Ovary (tissue), 9 donors: ENCODE data around the gene DYNC1H1. TPM values are rescaled to one million over a fixed set of nuclear protein-coding genes. Genes with fewer than 3 reads are reported as not detected.

ENCODE experiments used
- DNase-seq, 5 donors: peaks; one replicate each; pipeline ENCODE4 v3.0.0-alpha.2; 2019 to 2020
- H3K27ac ChIP-seq, 2 donors: fragments of 200-600 bp; one replicate each; pipeline versions ENCODE4 v1.5.1 to v1.8.0; 2019 to 2022
- H3K27me3 ChIP-seq: fragments of 200-600 bp; one replicate; pipeline ENCODE4 v1.8.0; 2022
- H3K36me3 ChIP-seq: fragments of 200-600 bp; sonication (generic); one replicate; pipeline ENCODE4 v1.5.1; 2019
- H3K4me1 ChIP-seq: one replicate; pipeline ENCODE4 v1.8.1; 2013; ENCODE audit warnings: mild to moderate bottlenecking, moderate library complexity; ENCODE audit not compliant: insufficient read depth
- H3K4me3 ChIP-seq: fragments of 200-600 bp; sonication (generic); one replicate; pipeline ENCODE4 v1.5.1; 2017
- H3K9me3 ChIP-seq, 2 donors: fragments of 200-600 bp in 1 of 2; sonication (generic) in 1 of 2; one replicate each; pipeline versions ENCODE4 v1.5.1 to v1.8.1; 2013 to 2019; ENCODE audit warnings: mild to moderate bottlenecking in 1 of 2, moderate library complexity in 1 of 2
- EP300 ChIP-seq: sonication (generic); formaldehyde crosslinking; IDR thresholded peaks from one replicate; pipeline ENCODE4 v1.6.1; 2017; ENCODE audit warnings: antibody characterized with exemption
- POLR2A ChIP-seq: fragments of 450-650 bp; IDR thresholded peaks from one replicate; pipeline ENCODE4 v1.6.1; 2017; ENCODE audit warnings: antibody characterized with exemption, mild to moderate bottlenecking, moderate library complexity
- WGBS, 3 donors: extraction: QIAGEN DNeasy Blood & Tissue Kit in 1 of 3; methylation state at CpG; one replicate each; pipeline versions ENCODE4 v1.1.5 to v1.1.7; 2013 to 2017; 5-methylcytosine and 5-hydroxymethylcytosine counted together
- intact Hi-C, 4 donors: fragments of 100-400 bp; cut with DNase I; formaldehyde crosslinking; loops; one replicate each; pipeline versions ENCODE4 v1.11.0 to v1.15.1; 2022 to 2023
- polyA plus RNA-seq, 2 donors: library from polyadenylated mRNA; stranded (reverse); fragments of 200-250 nt in 1 of 2; fragments of 350-450 nt in 1 of 2; fragmentation: Illumina TruSeq in 1 of 2; extraction: RNeasy Lipid Tissue Mini Kit (QIAGEN cat#74804) in 1 of 2; gene quantifications; one replicate each; pipeline ENCODE4 v1.2.3, GENCODE V29; 2013 to 2014
- total RNA-seq, 7 donors: library from RNA; depleted of rRNA in 2 of 7; stranded (reverse); fragments of >200 nt in 2 of 7; fragmentation: NEBNext Ultra II Directional in 3 of 7; extraction: Animal tissue kit (Norgen Biotek cat#: 25700) in 3 of 7; gene quantifications; one replicate each; pipeline versions ENCODE4 v1.1.0 to v1.2.4, GENCODE V29; 2016 to 2023
- TF ChIP-seq, protein P1 (sequence below), 3 donors: fragments of 450-650 bp in 2 of 3; fragments of 200-600 bp in 1 of 3; IDR thresholded peaks; one replicate each; pipeline versions ENCODE4 v1.5.1 to v1.8.0; 2016 to 2022; ENCODE audit warnings: antibody characterized with exemption in 3 of 3, mild to moderate bottlenecking in 1 of 3
- donor health status: DM: no; HTN: no; CAD: no; lungs with moderate emphysema.
- donor health status: DM: no; HTN: no; CAD: no.
- donor health status: Bipolar disorder and iron deficiency.
- donor health status: DM: yes; HTN: yes; CAD: no.
- donor health status: DM: no; HTN: no; CAD: no.
- donor health status: DM: yes; HTN: yes; CAD: no.

Gene DYNC1H1
- total and polyA plus RNA-seq, 9 donors, result 130 to 373 (median 246) TPM

DNA sequence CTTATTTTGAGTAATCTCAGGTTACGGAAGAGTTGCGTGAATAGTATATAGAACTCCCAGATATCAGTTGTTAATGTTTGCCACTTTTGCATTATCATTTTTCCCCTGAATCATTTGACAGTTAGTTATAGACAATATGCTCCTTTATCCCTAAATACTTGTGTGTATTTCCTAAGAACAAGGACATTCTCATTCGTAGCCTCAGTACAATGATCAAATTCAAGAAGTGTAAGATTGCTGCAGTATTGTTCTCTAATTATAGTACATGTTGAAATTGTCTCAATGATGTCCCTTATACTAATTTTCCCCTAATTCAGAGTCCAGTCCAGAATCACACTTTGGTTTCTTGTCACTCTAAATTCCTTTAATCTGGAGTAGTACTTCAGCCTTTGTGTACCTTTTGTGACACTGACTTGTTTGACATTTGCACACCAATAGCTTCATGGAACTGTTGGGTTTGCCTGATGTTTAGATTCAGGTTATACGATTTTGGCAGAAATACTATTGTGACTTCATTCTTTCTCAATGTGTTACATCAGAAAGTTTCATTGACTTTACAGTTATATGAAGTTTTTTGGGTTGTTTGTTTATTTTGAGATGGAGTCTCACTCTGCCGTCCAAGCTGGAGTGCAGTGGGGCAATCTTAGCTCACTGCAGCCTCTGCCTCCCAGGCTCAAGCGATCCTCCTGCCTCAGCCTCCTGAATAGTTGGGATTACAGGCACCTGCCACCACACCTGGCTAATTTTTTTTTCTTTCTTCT is 13.1 kb downstream of the DYNC1H1 start:
- H3K27me3 ChIP-seq, result no peaks in the 10 kb centered on the region
- H3K4me3 ChIP-seq, result no peak overlapping the region
- intact Hi-C loops, result no loop called here
- DNase-seq, result no peak
- H3K9me3 ChIP-seq, result no peaks in the 10 kb centered on the region
- H3K27ac ChIP-seq, result no peak overlapping the region
- no peaks in the 10 kb centered on the region for H3K36me3 ChIP-seq
- WGBS, 3 donors, result 78 to 80% (median 79%) methylated on average over 6 of the region's 6 CpGs
- H3K4me1 ChIP-seq, result no peaks in the 10 kb centered on the region
- no peak for TF ChIP-seq POLR2A
- no peak for TF ChIP-seq EP300
- TF ChIP-seq, protein P1, sequence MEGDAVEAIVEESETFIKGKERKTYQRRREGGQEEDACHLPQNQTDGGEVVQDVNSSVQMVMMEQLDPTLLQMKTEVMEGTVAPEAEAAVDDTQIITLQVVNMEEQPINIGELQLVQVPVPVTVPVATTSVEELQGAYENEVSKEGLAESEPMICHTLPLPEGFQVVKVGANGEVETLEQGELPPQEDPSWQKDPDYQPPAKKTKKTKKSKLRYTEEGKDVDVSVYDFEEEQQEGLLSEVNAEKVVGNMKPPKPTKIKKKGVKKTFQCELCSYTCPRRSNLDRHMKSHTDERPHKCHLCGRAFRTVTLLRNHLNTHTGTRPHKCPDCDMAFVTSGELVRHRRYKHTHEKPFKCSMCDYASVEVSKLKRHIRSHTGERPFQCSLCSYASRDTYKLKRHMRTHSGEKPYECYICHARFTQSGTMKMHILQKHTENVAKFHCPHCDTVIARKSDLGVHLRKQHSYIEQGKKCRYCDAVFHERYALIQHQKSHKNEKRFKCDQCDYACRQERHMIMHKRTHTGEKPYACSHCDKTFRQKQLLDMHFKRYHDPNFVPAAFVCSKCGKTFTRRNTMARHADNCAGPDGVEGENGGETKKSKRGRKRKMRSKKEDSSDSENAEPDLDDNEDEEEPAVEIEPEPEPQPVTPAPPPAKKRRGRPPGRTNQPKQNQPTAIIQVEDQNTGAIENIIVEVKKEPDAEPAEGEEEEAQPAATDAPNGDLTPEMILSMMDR (IDR thresholded peaks at IDR 0.05), result no peak

DNA sequence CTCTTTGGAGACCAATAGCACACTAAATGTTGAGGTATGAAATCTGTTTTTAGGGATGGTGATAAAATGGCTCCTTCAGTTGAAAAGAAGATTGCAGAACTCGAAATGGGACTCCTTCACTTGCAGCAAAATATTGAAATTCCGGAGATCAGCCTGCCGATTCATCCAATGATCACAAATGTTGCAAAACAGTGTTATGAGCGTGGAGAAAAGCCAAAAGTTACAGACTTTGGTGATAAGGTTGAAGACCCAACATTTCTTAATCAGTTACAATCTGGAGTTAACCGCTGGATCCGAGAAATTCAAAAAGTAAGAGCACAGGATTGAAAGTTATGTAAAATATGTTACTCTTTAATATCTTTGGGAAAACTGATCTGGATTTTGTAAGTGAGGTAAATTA is 15.3 kb downstream of the DYNC1H1 start:
- no peak for DNase-seq
- no peaks in the 10 kb centered on the region for H3K36me3 ChIP-seq
- 79 to 88% (median 80%) methylated on average over 6 of the region's 6 CpGs for WGBS, 3 donors

DNA sequence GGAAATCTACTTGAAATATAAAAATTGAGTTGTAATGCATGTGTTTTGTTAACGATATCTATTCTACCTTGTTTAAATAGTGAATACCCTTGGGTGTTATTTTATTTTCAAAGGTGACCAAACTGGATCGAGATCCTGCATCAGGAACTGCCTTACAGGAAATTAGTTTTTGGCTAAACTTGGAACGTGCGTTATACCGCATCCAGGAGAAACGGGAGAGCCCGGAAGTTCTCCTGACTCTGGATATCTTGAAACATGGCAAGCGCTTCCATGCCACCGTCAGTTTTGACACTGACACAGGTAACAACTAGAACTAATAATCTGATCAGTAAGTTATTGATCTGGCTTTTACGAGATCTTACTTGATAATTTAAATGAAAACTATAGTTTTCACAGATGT is 15.9 kb downstream of the DYNC1H1 start:
- no peaks in the 10 kb centered on the region for H3K36me3 ChIP-seq
- TF ChIP-seq EP300 (no peak), POLR2A (no peak)
- TF ChIP-seq, protein P1 (IDR thresholded peaks at IDR 0.05), result no peak
- intact Hi-C loops, result no loop called here
- 76 to 78% (median 77%) methylated on average over 10 of the region's 10 CpGs for WGBS, 3 donors
- H3K27me3 ChIP-seq, result no peaks in the 10 kb centered on the region
- DNase-seq, result no peak
- H3K27ac ChIP-seq, result no peak overlapping the region
- no peak overlapping the region for H3K4me3 ChIP-seq
- H3K9me3 ChIP-seq, result no peaks in the 10 kb centered on the region
- H3K4me1 ChIP-seq, result no peaks in the 10 kb centered on the region

More for the DNA sequence above, 15.3 kb downstream of the DYNC1H1 start:
- no peak for TF ChIP-seq POLR2A
- TF ChIP-seq, protein P1 (IDR thresholded peaks at IDR 0.05), result no peak
- no peak for TF ChIP-seq EP300
- Histone ChIP-seq H3K4me1 (no peaks in the 10 kb centered on the region), H3K27ac (no peak overlapping the region), H3K27me3 (no peaks in the 10 kb centered on the region), H3K9me3 (no peaks in the 10 kb centered on the region), H3K4me3 (no peak overlapping the region)
- intact Hi-C loops, result no loop called here

DNA sequence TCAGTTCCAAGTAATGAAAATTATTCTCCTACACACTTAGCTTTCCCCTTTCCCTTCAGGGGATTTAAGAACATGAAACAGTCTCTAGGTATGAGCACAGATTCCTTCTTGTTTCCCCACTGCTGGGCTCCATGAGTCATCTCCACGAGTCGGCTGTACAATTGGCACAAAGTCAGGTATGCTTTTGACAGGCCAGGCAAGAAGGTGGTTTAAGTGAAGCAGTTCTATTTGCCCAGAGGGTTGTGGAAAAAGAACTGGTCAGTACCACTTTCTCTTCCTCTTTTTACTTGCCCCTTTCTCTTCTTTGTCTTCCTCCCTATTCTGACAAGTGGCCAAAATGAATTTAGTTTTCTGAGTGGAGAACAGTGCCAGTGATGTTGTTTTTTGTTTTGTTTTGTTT is 16.3 kb downstream of the DYNC1H1 start:
- intact Hi-C loops, result no loop called here
- Histone ChIP-seq H3K4me1 (no peaks in the 10 kb centered on the region), H3K27ac (no peak overlapping the region), H3K27me3 (no peaks in the 10 kb centered on the region), H3K9me3 (no peaks in the 10 kb centered on the region), H3K4me3 (no peak overlapping the region), H3K36me3 (no peaks in the 10 kb centered on the region)
- WGBS, 3 donors, result 0 to 1% (median 0%) methylated on average over 2 of the region's 2 CpGs
- peak in 2 of 5 donors; percentile 62 to 63 for DNase-seq
- TF ChIP-seq, protein P1 (IDR thresholded peaks at IDR 0.05), result no peak
- TF ChIP-seq EP300, result no peak
- TF ChIP-seq POLR2A, result no peak
